Smooth muscle cell (in vitro differentiated cells): ENCODE data around the gene CAMTA1. TPM values are rescaled to one million over a fixed set of nuclear protein-coding genes. Genes with fewer than 3 reads are reported as not detected.
A peak's percentile ranks its signal among the peaks of the same experiment; 100 is the strongest.

Experiments used
- DNase-seq: peaks from one replicate; lab custom pipeline; 2025; ENCODE audit not compliant: unreplicated experiment; lab: John Stamatoyannopoulos, UW
- H2AFZ ChIP-seq: fragments of 200-600 bp; sonication (generic); 2 replicates; pipeline ENCODE4 v1.6.0; 2016; ENCODE audit warnings: antibody characterized with exemption, low read depth, mild to moderate bottlenecking
- H3F3A ChIP-seq: fragments of 200-600 bp; sonication (generic); 2 replicates; pipeline ENCODE4 v1.6.0; 2017; ENCODE audit warnings: antibody characterized with exemption, low read depth
- H3K27ac ChIP-seq: fragments of 200-600 bp; sonication (generic); 2 replicates; pipeline ENCODE4 v1.5.1; 2016; ENCODE audit warnings: low read depth, mild to moderate bottlenecking
- H3K27me3 ChIP-seq: fragments of 200-600 bp; sonication (generic); 2 replicates; pipeline ENCODE4 v1.6.1; 2016; ENCODE audit warnings: low read depth, mild to moderate bottlenecking
- H3K36me3 ChIP-seq: fragments of 200-600 bp; sonication (generic); 2 replicates; pipeline ENCODE4 v1.5.1; 2016; ENCODE audit warnings: low read depth
- H3K4me1 ChIP-seq: fragments of 200-600 bp; sonication (generic); 2 replicates; pipeline ENCODE4 v1.5.1; 2016; ENCODE audit warnings: low read depth
- H3K4me2 ChIP-seq: fragments of 200-600 bp; sonication (generic); 2 replicates; pipeline ENCODE4 v1.6.0; 2016; ENCODE audit warnings: mild to moderate bottlenecking
- H3K4me3 ChIP-seq: fragments of 200-600 bp; sonication (generic); 2 replicates; pipeline ENCODE4 v1.5.1; 2016; ENCODE audit warnings: mild to moderate bottlenecking
- H3K79me2 ChIP-seq: fragments of 200-600 bp; sonication (generic); 2 replicates; pipeline ENCODE4 v1.6.0; 2016; ENCODE audit warnings: low read depth, mild to moderate bottlenecking
- H3K9ac ChIP-seq: fragments of 200-600 bp; sonication (generic); 2 replicates; pipeline ENCODE4 v1.6.0; 2016; ENCODE audit warnings: low read depth
- H3K9me3 ChIP-seq: fragments of 200-600 bp; sonication (generic); replicated peaks from 2 replicates; pipeline ENCODE4 v1.5.1; 2016; ENCODE audit warnings: low read depth
- H4K20me1 ChIP-seq: fragments of 200-600 bp; sonication (generic); 2 replicates; pipeline ENCODE4 v1.6.0; 2016; ENCODE audit warnings: low read depth
- WGBS: methylation state at CpG from one replicate; pipeline ENCODE4 v1.1.7; 2016; ENCODE audit warnings: low lambda C conversion rate; 5-methylcytosine and 5-hydroxymethylcytosine counted together
- polyA plus RNA-seq: library from polyadenylated mRNA; unstranded; fragments of >200 nt; fragmentation: Nextera tagmentation; extraction: Ambion mirVana; gene quantifications from 2 replicates; pipeline ENCODE4 v1.2.1, GENCODE V29; 2016
- total RNA-seq: library from RNA; depleted of rRNA; stranded (reverse); fragments of >200 nt; gene quantifications from 2 replicates; pipeline ENCODE4 v1.2.3, GENCODE V29; 2014
- TF ChIP-seq, protein P1 (sequence below): fragments of 200-600 bp; sonication (generic); IDR thresholded peaks from 2 replicates; pipeline ENCODE4 v1.5.1; 2017; ENCODE audit warnings: borderline replicate concordance, mild to moderate bottlenecking, antibody characterized with exemption; ENCODE audit not compliant: insufficient read depth, poor library complexity, severe bottlenecking

The CAMTA1 gene
- total and polyA plus RNA-seq, 2 experiments from 2014 or later = 139 to 145 TPM

- no peaks in the 10 kb centered on the region for H3F3A ChIP-seq
- H3K79me2 ChIP-seq = no peaks in the 10 kb centered on the region
- no peak overlapping the region for H3K4me2 ChIP-seq
- H3K9ac ChIP-seq = no peak overlapping the region
- TF ChIP-seq, protein P1, sequence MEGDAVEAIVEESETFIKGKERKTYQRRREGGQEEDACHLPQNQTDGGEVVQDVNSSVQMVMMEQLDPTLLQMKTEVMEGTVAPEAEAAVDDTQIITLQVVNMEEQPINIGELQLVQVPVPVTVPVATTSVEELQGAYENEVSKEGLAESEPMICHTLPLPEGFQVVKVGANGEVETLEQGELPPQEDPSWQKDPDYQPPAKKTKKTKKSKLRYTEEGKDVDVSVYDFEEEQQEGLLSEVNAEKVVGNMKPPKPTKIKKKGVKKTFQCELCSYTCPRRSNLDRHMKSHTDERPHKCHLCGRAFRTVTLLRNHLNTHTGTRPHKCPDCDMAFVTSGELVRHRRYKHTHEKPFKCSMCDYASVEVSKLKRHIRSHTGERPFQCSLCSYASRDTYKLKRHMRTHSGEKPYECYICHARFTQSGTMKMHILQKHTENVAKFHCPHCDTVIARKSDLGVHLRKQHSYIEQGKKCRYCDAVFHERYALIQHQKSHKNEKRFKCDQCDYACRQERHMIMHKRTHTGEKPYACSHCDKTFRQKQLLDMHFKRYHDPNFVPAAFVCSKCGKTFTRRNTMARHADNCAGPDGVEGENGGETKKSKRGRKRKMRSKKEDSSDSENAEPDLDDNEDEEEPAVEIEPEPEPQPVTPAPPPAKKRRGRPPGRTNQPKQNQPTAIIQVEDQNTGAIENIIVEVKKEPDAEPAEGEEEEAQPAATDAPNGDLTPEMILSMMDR = no peak
- H4K20me1 ChIP-seq = no peaks in the 10 kb centered on the region
- H3K4me1 ChIP-seq = no peaks in the 10 kb centered on the region
- no peak overlapping the region for H3K27ac ChIP-seq
- H3K9me3 ChIP-seq = no peaks in the 10 kb centered on the region
- H3K27me3 ChIP-seq = no peaks in the 10 kb centered on the region
- no peak for DNase-seq
- WGBS = 84% methylated on average over 2 of the region's 2 CpGs
- H3K36me3 ChIP-seq = no peaks in the 10 kb centered on the region
- H3K4me3 ChIP-seq = no peak overlapping the region
- H2AFZ ChIP-seq = no peak overlapping the region
Measured at GRCh38 chr1:6969762-6970161, 184.5 kb downstream of the CAMTA1 start.

GRCh38 chr1:6970221-6970620 lies 185.0 kb downstream of the CAMTA1 start:
- no peak for DNase-seq
- Histone ChIP-seq H3K79me2 (no peaks in the 10 kb centered on the region), H3K4me2 (no peak overlapping the region), H3K4me1 (no peaks in the 10 kb centered on the region), H2AFZ (no peak overlapping the region), H3K9ac (no peak overlapping the region), H4K20me1 (no peaks in the 10 kb centered on the region), H3K9me3 (no peaks in the 10 kb centered on the region), H3K27me3 (no peaks in the 10 kb centered on the region), H3K4me3 (no peak overlapping the region), H3K27ac (no peak overlapping the region), H3K36me3 (no peaks in the 10 kb centered on the region), H3F3A (no peaks in the 10 kb centered on the region)
- WGBS = 95% methylated on average over 11 of the region's 11 CpGs
- TF ChIP-seq, protein P1 = no peak

GRCh38 chr1:6971048-6971447 lies 185.8 kb downstream of the CAMTA1 start:
- peak overlapping the region; percentile 65 for H3K9ac ChIP-seq
- peak overlapping the region; percentile 21 for H2AFZ ChIP-seq
- no peaks in the 10 kb centered on the region for H3K27me3 ChIP-seq
- H3K79me2 ChIP-seq = no peaks in the 10 kb centered on the region
- no peaks in the 10 kb centered on the region for H3K4me1 ChIP-seq
- peak overlapping the region; percentile 36 for H3K4me2 ChIP-seq
- no peaks in the 10 kb centered on the region for H4K20me1 ChIP-seq
- H3F3A ChIP-seq = no peaks in the 10 kb centered on the region
- TF ChIP-seq, protein P1 = no peak
- no peaks in the 10 kb centered on the region for H3K36me3 ChIP-seq
- 26% methylated on average over 9 of the region's 9 CpGs for WGBS
- peak overlapping the region; percentile 64 for H3K27ac ChIP-seq
- DNase-seq = no peak
- H3K4me3 ChIP-seq = no peak overlapping the region
- no peaks in the 10 kb centered on the region for H3K9me3 ChIP-seq

- 89% methylated on average over 11 of the region's 11 CpGs for WGBS
- H3K4me1 ChIP-seq = no peaks in the 10 kb centered on the region
Measured at GRCh38 chr1:6971699-6972098, 186.4 kb downstream of the CAMTA1 start.

More at GRCh38 chr1:6971699-6972098, 186.4 kb downstream of the CAMTA1 start:
- H3K27me3 ChIP-seq = no peaks in the 10 kb centered on the region
- TF ChIP-seq, protein P1 = no peak
- no peaks in the 10 kb centered on the region for H3K9me3 ChIP-seq
- peak overlapping the region; percentile 65 for H3K9ac ChIP-seq
- H3K36me3 ChIP-seq = no peaks in the 10 kb centered on the region
- peak overlapping the region; percentile 36 for H3K4me2 ChIP-seq
- DNase-seq = no peak
- no peaks in the 10 kb centered on the region for H4K20me1 ChIP-seq
- H3K27ac ChIP-seq = peak overlapping the region; percentile 64
- H3K79me2 ChIP-seq = no peaks in the 10 kb centered on the region
- no peaks in the 10 kb centered on the region for H3F3A ChIP-seq
- no peak overlapping the region for H3K4me3 ChIP-seq
- peak overlapping the region; percentile 21 for H2AFZ ChIP-seq
